Nephron (organoid): ENCODE data around the gene RGS16.

Source experiments
- H3K27ac Mint-ChIP-seq, 3 experiments: 2 replicates each; pipeline ENCODE4 v1.8.0; 2020; ENCODE audit warnings: mixed read lengths in 3 of 3, mild to moderate bottlenecking in 2 of 3, moderate library complexity in 1 of 3
- H3K27me3 Mint-ChIP-seq: 2 replicates; pipeline ENCODE4 v1.8.0; 2021; ENCODE audit warnings: low read depth, mild to moderate bottlenecking, moderate library complexity, mixed read lengths
- H3K36me3 Mint-ChIP-seq: 2 replicates; pipeline ENCODE4 v1.8.0; 2020; ENCODE audit warnings: low read depth, mixed read lengths
- H3K4me1 Mint-ChIP-seq: 2 replicates; pipeline ENCODE4 v1.8.0; 2020; ENCODE audit warnings: mixed read lengths
- H3K4me3 Mint-ChIP-seq, 3 experiments: 2 replicates each; pipeline ENCODE4 v1.8.0; 2020; ENCODE audit warnings: mild to moderate bottlenecking in 3 of 3, mixed read lengths in 3 of 3, moderate library complexity in 2 of 3
- H3K9me3 Mint-ChIP-seq: 2 replicates; pipeline ENCODE4 v1.8.0; 2020; ENCODE audit warnings: mixed read lengths
- CTCF ChIP-seq, 3 experiments: fragments of 200-600 bp; sonication (generic); IDR thresholded peaks; one replicate each; pipeline ENCODE4 v1.5.0; 2021; ENCODE audit warnings: antibody characterized with exemption in 3 of 3; ENCODE audit not compliant: unreplicated experiment in 3 of 3

RGS16 gene

GRCh38 chr1:182568647-182569284 lies 35.4 kb downstream of the RGS16 start:
- Mint-ChIP-seq H3K27me3 (no peaks in the 10 kb centered on the region), H3K9me3 (no peaks in the 10 kb centered on the region), H3K4me3 (no peak overlapping the region), H3K4me1 (no peaks in the 10 kb centered on the region), H3K27ac (no peak overlapping the region), H3K36me3 (no peaks in the 10 kb centered on the region)
- no peak for TF ChIP-seq CTCF (IDR thresholded peaks at IDR 0.05; ENCODE audit: unreplicated experiment in 3 of 3)

- no peaks in the 10 kb centered on the region for H3K9me3 Mint-ChIP-seq
- H3K27me3 Mint-ChIP-seq = no peaks in the 10 kb centered on the region
Observed at GRCh38 chr1:182567629-182568028, 36.6 kb downstream of the RGS16 start.

GRCh38 chr1:182565537-182565936 lies 38.7 kb downstream of the RGS16 start:
- Mint-ChIP-seq H3K27ac (no peak overlapping the region), H3K27me3 (no peaks in the 10 kb centered on the region), H3K4me3 (no peak overlapping the region), H3K9me3 (no peaks in the 10 kb centered on the region), H3K4me1 (no peaks in the 10 kb centered on the region), H3K36me3 (no peaks in the 10 kb centered on the region)
- no peak for TF ChIP-seq CTCF (IDR thresholded peaks at IDR 0.05; ENCODE audit: unreplicated experiment in 3 of 3)

More at GRCh38 chr1:182567629-182568028, 36.6 kb downstream of the RGS16 start:
- TF ChIP-seq CTCF (IDR thresholded peaks at IDR 0.05; ENCODE audit: unreplicated experiment in 3 of 3) = no peak
- no peak overlapping the region for H3K4me3 Mint-ChIP-seq
- H3K4me1 Mint-ChIP-seq = no peaks in the 10 kb centered on the region
- H3K36me3 Mint-ChIP-seq = no peaks in the 10 kb centered on the region
- H3K27ac Mint-ChIP-seq = no peak overlapping the region

GRCh38 chr1:182564406-182565004 lies 39.7 kb downstream of the RGS16 start:
- Mint-ChIP-seq H3K4me1 (no peaks in the 10 kb centered on the region), H3K4me3 (no peak overlapping the region), H3K9me3 (no peaks in the 10 kb centered on the region), H3K27me3 (no peaks in the 10 kb centered on the region), H3K36me3 (no peaks in the 10 kb centered on the region), H3K27ac (no peak overlapping the region)
- TF ChIP-seq CTCF (IDR thresholded peaks at IDR 0.05; ENCODE audit: unreplicated experiment in 3 of 3) = no peak

- no peak for TF ChIP-seq CTCF (IDR thresholded peaks at IDR 0.05; ENCODE audit: unreplicated experiment in 3 of 3)
- no peaks in the 10 kb centered on the region for H3K9me3 Mint-ChIP-seq
- no peaks in the 10 kb centered on the region for H3K36me3 Mint-ChIP-seq
- H3K27me3 Mint-ChIP-seq = no peaks in the 10 kb centered on the region
- H3K4me3 Mint-ChIP-seq = no peak overlapping the region
- no peak overlapping the region for H3K27ac Mint-ChIP-seq
- H3K4me1 Mint-ChIP-seq = no peaks in the 10 kb centered on the region
Observed at GRCh38 chr1:182563095-182563494, 41.1 kb downstream of the RGS16 start.

- no peaks in the 10 kb centered on the region for H3K27me3 Mint-ChIP-seq
- TF ChIP-seq CTCF (IDR thresholded peaks at IDR 0.05; ENCODE audit: unreplicated experiment in 3 of 3) = no peak
- no peak overlapping the region for H3K4me3 Mint-ChIP-seq
- H3K27ac Mint-ChIP-seq = no peak overlapping the region
- H3K4me1 Mint-ChIP-seq = no peaks in the 10 kb centered on the region
- H3K9me3 Mint-ChIP-seq = no peaks in the 10 kb centered on the region
- H3K36me3 Mint-ChIP-seq = no peaks in the 10 kb centered on the region
Observed at GRCh38 chr1:182561456-182561855, 42.7 kb downstream of the RGS16 start.
